ENCODE data around the gene PELI2.
A peak's percentile ranks its signal among the peaks of the same experiment; 100 is the strongest.

PELI2 gene, protein sequence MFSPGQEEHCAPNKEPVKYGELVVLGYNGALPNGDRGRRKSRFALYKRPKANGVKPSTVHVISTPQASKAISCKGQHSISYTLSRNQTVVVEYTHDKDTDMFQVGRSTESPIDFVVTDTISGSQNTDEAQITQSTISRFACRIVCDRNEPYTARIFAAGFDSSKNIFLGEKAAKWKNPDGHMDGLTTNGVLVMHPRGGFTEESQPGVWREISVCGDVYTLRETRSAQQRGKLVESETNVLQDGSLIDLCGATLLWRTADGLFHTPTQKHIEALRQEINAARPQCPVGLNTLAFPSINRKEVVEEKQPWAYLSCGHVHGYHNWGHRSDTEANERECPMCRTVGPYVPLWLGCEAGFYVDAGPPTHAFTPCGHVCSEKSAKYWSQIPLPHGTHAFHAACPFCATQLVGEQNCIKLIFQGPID

DNA sequence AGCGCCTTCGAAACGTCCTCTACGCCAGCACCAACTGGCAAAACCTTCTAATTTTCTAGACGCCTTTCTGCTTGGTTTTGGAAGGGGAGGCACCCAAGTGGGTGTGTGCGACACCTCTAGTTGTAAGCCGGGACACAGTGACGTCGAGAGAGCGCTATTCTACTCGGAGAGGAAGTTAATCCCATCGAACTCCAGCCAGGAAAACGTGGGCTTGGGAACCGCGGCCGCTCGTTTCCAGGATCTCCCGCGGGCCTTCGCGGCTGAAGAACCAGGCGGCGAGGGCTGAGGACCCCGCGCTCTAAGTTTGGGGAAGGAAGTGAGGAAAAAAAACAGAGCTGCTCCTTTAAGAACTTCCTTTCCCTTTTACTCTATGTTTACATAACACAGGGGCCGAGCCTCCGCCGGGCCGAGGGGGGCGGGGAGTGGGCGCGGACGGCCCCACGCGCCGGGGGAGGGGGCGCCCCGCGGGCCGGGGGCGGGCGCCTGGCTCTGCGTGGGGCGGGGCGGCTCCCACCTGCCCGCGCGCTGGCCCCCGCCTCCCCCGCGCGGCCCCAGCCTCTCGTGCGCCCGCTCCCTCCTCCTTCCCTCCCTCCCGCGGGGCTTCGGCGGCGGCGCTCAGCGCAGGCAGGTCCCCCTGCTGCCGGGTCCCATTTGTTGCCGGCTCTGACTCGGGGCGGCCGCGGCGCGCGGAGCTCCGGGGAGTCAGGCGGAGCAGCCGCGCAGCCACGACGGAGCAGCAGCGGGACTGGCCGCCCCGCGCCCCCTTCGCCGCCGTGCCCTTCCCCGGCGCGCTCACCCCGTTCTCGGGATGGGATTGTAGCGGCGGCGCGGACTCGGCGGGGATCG lies at the start of gene PELI2:
TSS of gene PELI2 (plus strand) at position 647 of the 846 bp plus-strand sequence. CDS start 250 bp downstream, outside the sequence.
- DNase-seq, result peak; percentile 64 to 81

DNA sequence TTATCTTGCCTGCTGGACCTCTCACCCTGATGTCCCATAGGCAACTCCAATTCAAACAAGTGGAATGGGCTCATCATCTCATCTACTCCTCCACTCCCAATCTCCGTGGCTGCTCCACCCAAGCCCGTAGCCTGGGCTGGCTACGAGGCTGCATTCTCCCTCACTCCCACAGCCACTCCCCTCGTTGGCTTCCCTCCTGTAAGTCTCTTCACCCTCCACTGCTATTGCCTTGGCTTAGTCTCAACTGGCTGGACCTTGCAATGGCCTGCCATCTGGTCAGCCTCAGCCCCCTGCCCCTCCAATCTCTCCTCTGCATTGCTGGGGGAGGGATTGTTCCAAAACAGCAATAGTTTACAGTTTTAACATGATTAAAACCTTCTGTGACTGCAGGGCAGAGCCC lies 44.4 kb upstream of the PELI2 start:
- DNase-seq, result no peak

DNA sequence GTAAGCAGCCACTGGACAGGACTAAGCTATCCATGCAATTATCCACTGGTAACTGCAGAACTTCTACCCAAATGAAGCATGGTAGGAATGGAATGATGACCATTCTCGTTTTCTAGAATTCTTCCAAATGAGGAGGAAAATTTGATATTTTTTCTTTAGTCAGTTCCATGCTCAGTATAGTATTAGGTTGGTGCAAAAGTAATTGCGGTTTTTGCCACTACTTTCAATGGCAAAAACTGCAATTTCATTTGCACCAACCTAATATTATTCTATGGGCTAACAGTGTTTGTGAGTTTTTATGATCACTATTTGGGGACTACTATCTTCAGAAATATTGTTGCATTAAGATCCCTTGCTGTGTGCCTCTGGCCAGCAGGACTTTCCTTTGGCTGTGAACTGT lies 42.9 kb upstream of the PELI2 start:
- DNase-seq, result no peak

DNA sequence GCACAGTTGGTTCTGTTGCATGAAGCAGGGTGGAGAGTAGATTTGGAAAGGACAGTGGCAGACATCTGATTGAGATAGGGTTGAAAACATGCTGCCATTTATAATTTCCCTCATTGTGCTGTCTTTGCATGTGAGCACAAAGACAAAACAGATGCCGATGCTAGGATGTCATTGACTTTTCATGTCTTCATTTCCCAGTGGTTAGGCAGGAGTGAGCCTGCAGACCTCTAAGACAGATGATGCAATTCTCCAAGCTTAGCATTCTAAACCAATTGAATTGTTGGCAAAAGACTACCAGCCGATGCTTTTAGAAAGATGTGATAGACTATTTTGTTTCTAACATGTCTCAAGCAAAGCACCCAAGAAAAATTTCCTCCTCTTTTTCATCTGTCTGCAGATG lies 37.1 kb upstream of the PELI2 start:
- DNase-seq, result no peak

DNA sequence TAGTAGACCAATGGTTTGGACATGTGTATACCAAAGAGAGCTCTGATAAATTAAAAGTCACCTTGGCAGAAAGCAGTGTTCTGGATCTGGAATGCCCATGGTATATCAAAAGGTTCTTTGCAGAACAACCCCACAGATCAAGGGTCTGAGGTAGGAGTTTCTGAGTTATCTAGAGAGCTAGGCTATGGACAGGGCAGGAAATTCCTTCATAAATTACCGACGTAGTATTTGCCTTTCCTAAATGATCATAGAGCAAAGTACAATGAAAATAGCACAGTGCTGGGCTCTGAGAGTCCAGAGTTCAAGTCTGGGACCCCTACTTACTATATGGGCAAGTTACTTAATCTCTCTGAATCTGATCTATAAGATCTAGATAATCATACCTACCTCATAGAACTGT lies 35.3 kb upstream of the PELI2 start:
- no peak for DNase-seq

DNA sequence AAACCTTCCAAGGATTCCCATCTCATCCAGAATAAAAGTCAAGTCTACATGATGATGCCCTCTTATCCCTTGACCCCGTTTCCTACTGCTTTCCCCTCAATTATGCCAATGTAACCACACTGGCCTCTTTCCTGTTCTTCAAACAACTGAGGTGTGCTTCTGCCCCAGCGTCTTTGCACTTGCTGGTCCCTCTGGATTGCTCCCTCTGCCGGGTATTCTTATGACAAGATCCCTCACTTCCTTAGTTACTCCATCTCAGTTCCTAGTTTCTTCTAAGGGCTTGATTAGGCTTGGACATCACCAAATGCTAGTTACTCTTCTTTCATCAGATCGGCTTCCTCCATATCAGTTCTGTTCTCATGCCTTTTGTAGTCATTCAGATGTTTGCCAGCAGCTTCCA lies 32.7 kb upstream of the PELI2 start:
- no peak for DNase-seq

DNA sequence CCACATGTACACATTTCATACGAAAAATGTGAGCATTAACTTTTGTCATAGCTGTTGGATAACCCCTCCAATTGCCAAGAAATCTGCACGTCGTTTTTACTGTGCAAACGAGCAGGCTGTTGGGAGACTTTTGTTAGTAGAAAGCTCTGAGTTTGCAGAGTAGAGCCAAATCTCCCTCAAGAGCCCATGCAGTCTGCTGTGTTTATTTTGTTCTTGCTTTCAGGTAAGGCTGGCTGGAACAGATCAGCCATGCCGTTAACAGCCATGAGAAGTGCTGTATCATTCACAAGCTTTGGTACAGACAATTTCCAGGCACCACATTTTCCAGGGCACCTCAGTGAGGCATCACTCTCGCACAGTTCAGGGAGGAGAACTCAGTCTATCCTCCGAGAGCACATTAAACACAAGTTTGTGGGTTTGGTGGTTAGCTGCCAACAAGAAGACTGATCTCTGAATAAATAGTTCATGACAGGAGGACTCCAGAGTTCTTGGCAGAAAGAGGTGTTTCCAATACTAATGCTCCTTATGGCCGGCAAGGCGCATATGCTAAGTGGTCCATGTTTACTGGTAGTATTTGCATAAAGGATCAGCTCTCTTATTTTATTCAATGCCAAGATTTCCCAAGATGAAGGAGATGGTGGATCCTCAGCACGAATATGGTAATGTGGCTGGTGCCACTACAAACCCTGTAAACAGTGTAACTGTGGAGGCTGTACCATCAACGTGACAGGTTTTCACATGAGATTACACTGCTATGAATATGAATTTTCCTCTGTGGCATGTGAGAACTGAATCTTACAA lies 30.3 kb upstream of the PELI2 start:
- DNase-seq, result no peak

DNA sequence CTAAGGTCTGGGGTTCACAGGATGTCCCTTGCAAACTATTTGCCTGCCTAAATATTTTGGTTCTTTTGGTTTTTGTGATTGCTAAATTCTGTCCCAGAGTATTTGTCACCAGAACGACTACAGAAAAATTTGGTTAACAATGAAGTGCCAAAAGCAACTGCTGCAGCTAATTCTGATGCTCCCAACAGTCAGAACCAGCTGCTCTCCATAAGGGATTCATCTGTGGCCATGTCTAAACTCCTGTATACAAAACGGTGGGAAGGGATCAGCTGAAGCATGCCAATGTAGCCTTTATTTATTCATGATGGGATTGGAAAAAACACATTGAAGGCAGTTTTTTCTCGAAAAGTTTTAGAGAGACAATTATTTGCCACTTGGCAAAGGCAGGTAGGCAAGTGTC lies 29.3 kb upstream of the PELI2 start:
- no peak for DNase-seq

DNA sequence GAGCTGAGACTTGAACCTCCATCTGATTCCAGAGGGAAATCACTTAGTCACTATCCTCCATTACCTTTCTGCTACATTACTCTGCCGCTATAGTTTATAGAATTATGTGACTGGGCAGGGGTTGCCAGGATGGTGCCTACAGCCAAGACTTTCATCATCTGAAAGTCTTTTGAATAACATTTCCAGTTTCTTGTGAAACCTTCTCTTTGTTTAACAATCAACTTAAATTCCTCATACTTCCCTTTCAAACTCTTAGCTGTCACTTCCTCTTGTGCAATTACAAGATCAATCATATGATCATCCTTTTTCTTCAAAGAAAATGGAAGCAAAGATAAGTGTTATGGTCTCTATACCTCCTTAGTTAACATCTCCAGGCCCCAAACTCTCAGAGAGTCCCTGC lies 25.4 kb upstream of the PELI2 start:
- no peak for DNase-seq

DNA sequence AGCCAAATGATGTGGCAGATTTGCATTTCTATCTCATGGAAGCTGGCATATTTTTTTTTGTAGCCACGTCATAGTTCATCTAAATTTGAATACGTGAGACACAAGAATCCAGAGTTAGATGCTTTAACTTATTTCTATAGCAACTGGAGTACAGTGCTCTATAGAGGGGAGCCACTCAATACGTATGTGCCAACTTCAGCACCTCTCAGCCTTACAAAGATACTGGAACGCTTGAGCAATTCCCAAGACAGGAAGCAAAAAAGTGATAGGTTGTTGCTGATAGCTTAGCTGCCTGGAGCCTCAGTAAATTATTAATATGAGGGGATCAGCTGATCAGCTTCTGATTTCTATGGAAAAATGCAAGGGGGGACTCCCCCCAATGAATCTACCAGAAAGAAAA lies 24.1 kb upstream of the PELI2 start:
- no peak for DNase-seq

DNA sequence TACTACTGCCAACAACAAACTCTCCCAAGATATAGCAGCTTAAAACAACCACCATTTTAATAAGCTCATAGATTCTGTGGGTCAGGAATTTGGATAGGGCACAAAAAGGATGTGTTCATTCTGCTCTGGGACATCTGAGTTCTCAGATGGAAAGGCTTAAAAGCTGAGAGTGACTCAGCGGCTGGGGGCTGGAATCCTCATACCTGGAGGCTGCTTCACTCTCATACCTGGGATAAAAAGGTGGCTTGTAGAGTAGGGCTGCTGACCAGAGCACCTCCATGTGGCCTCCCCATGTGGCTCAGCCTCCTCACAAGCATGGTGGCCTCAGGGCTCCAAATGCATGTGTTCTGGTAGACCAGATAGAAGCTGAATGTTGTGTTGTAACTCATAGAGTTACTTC lies 20.2 kb upstream of the PELI2 start:
- DNase-seq, result no peak

DNA sequence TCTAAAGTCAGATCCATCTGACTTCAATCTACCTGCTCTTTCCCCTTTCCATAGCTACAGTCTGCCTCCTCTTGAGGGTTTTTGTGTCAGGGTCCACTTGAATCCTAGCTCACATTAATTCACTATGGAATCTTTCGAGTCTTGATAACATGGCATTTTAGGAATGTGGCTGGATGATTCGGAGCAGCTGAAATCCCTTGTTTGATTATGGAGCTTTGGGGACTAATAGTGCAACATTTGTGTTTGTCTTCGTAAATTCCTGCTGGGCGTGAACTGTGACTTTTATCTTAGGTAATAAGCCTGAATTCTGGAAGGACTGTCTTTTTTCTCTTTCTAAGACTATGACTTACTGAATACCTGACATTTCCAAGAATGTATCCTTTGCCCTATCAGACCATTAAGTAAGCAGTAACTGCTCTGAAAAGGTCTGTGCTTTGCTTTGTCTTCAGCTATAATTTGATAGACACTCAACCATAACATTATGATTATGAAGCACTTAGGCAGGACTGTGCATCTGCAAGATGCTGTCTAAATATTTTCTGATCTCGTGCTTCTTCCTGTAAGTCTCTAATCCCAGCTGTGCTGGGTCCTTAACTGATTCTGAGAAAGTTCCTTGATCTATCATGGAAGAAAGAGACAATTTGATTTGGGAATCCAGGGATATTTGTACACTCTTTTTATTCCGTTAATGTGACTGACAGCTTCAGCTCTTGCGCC lies 19.0 kb upstream of the PELI2 start:
- no peak for DNase-seq

DNA sequence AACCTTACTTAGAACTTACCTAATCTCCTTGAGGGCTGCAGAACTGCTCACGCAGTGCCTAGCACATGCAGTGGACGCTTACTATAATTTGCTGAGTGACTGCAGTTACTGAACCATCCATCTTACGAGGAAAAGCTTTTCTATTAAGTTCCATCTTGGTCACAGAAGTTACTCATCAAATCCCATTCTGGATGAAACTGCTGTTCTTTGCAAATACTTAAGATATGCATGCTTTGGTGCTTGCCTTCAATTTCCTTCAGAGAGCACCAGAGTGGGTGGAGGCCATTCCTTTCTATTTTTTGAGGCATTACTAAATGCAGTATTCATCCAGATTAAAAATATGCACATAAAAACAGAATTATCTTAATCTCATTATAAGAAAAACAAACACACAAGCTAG lies 17.7 kb upstream of the PELI2 start:
- DNase-seq, result no peak

DNA sequence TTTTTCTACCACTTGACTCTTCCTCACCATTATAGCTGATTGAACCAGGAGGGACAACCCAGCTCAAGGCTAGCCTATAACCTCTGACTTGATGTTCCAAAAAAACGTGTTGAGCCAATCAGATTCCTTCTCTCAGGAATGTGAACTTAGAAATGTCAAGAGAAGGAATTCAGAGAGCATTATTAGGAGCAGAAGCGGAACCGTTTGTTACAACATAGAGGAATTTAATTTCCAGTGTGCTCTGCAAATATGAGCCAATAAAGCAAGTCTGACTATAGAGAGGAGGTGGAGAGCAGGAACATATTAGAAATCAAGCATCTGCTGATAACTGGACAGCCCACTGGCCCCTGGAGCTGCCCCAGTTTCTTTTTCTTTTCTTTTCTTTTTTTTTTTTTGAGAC lies 15.3 kb upstream of the PELI2 start:
- no peak for DNase-seq

DNA sequence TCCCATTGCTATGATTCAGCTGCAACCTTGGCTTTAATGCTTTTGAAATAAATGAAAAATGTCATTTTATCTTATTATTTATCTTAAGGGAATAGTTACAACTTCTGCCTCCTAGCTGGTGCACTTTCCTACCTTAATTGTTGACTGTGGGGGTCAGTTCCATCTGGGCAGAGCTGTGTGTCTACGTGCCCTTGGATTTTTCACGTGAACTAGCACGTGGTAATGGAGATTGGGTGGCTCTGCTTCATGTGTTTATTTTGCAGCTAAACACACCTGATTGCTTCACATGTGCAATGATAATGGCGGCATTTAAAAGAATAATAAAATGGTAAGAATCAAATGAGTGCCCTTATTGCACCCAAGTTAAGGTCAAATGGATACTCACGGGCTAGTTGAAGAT lies 10.6 kb upstream of the PELI2 start:
- DNase-seq, result no peak

DNA sequence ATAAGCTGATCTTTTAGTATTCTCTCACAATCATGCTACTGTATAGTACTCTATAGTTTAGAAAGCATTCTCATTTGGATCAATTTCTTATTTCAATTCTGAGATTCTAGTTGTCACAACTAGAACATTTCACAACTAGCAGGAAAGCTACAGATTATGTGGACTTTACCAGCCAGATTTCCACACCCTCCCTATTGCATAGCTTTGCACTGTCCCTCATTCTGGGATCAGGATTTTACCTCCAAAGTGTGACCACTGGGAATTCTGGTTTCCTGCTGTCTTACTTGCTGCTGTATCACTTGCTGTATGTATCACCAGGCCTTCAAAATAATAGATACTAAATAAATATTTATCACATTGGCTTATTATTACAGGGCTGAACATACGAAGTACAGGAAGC lies 10.2 kb upstream of the PELI2 start:
- no peak for DNase-seq

DNA sequence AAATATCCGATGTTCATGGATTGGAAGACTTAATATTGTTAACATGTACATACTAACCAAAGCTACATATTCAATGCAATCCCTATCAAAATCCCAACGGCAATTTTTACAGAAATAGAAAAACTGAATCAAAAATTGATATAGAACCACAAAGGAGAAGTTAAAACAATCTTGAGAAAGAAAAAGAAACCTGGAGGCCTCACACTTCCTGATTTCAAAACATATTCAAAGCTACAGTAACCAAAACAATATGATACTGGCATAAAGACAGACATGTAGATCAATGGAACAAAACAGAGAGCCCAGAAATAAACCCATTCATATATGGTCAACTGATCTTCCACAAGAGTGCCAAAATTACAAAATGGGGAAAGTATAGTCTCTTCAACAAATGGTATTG lies 5.4 kb upstream of the PELI2 start:
- DNase-seq, result no peak

DNA sequence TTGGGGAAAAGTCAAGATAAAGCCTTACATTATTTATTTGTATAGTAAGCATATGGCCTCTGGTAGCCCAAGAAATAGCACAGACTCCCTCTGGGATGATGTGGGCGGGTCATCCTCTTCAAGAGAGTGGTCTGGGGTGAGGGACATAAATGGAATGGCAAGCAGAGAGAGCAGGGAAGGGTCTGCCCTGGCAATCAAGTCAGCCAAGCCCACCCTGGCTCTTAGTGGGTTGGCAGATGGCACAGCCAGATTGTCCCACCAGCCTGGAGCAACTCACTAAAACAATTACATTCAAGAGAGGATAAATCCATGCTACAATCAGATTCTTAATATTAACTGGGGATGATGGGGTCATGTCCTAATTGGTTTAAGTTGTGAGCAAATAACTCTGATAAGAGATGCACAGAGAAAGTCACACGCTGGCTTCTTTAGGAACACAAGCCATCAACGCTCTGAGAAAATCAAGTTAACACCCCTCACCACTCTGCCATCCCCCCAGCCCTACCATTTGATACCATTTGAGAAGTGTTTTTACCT lies 2.8 kb upstream of the PELI2 start:
- DNase-seq, result no peak

DNA sequence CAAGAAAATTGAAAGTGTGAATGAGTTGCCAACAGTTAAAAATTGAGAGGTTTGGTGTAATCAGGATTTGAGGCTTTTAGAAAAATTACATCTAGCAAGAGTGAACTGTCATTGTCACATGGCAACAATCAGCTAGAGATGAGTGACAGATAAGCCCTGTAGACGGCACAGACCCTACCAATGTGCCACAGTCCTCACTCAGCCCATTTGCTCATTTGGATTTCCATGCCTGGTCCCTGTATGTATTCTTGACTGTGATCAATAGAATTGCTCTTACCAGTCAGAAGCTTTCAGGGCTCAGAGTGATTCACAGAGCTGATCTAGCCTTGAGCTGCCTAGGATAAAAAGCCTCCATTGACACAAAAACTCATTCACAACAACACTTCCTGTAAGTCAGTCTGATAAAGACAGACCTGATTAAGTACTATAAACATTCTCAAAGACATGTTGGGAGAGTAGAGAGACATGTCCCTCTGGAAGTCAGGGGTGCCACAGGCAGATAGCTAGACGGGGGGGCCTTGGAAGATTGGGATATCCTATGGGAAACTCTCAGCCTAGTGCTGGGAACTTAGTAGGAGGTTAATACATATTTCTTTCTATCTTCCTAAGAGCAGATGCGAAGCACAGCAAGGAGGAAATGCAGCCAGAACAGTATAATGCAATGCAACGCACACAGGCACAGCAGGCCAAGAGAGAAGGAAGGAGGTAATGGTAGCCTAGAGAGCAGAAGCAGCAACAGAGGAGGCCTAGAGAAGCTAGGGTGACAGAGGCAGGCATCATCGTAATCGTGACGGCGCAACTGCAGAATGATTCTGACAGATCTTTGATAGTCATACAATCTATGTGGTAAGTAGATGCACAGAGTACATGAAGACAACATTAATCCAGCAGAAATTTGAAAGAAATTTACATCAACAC lies 2.0 kb upstream of the PELI2 start:
- DNase-seq, result no peak

DNA sequence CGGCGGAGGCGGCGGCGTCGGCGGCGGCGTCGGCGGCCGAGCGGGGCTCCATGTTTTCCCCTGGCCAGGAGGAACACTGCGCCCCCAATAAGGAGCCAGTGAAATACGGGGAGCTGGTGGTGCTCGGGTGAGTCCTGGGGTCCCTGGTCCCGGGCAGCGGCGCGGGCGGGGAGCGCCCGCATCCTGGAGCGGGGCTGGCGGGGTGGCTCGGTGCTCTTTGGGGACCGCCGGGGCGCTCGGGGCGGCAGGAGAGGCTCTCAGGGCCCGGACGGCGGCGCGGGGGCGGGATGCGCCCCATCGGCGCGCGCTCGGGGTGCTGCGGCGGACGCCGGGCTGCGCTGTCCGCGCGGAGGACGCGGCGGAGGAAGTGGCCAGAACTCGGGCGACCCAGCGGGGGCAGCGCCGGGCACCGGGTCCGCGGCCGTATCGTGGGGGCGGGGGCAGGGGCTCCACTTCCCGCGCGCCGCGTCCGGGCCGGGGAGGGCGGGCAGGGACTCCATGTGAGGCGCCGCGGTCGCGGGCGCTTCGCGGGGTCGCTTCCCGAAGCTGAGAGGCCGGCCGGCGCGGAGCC lies 485 bp downstream of the PELI2 start:
- peak; percentile 16 to 29 for DNase-seq
